Neural cell (in vitro differentiated cells): ENCODE results near the gene TRMT44. TPM values are rescaled to one million over a fixed set of nuclear protein-coding genes. Genes with fewer than 3 reads are reported as not detected.

Experiments
- H2AFZ ChIP-seq: fragments of 200-600, 300-800 bp; sonication (generic), shearing (Covaris generic); 2 replicates; pipeline ENCODE4 v1.6.0; 2014; ENCODE audit warnings: low read depth, mild to moderate bottlenecking, antibody characterized with exemption, low read length, moderate library complexity
- H3F3A ChIP-seq: fragments of 200-600 bp; shearing (Covaris generic); 2 replicates; pipeline ENCODE4 v1.6.1; 2016; ENCODE audit warnings: mild to moderate bottlenecking, moderate library complexity, mixed read lengths, antibody characterized with exemption, low read length; ENCODE audit not compliant: insufficient read depth, poor library complexity, severe bottlenecking
- H3K27ac ChIP-seq: fragments of 200-600, 300-800 bp; sonication (generic), shearing (Covaris generic); 2 replicates; pipeline ENCODE4 v1.5.1; 2014; ENCODE audit warnings: mild to moderate bottlenecking, low read length, moderate library complexity
- H3K27me3 ChIP-seq: fragments of 300-800, 200-600 bp; sonication (generic), shearing (Covaris generic); 2 replicates; pipeline ENCODE4 v1.6.0; 2014; ENCODE audit warnings: mild to moderate bottlenecking, low read depth, low read length, moderate library complexity; ENCODE audit not compliant: insufficient read depth
- H3K36me3 ChIP-seq: fragments of 300-800, 200-600 bp; sonication (generic), shearing (Covaris generic); 2 replicates; pipeline ENCODE4 v1.5.1; 2014; ENCODE audit warnings: mild to moderate bottlenecking, antibody characterized with exemption, low read length, moderate library complexity; ENCODE audit not compliant: insufficient read depth
- H3K4me2 ChIP-seq: fragments of 300-800, 200-600 bp; sonication (generic), shearing (Covaris generic); 2 replicates; pipeline ENCODE4 v1.6.0; 2014; ENCODE audit warnings: mild to moderate bottlenecking, low read length
- H3K4me3 ChIP-seq: fragments of 300-800, 200-600 bp; sonication (generic), shearing (Covaris generic); 2 replicates; pipeline ENCODE4 v1.5.1; 2014; ENCODE audit warnings: mild to moderate bottlenecking, low read length, moderate library complexity
- H3K79me2 ChIP-seq: fragments of 200-600 bp; shearing (Covaris generic); replicated peaks from 2 replicates; pipeline ENCODE4 v1.6.0; 2014; ENCODE audit warnings: mild to moderate bottlenecking, low read length, moderate library complexity; ENCODE audit not compliant: insufficient read depth
- H3K9ac ChIP-seq: fragments of 300-800, 200-600 bp; sonication (generic), shearing (Covaris generic); 2 replicates; pipeline ENCODE4 v1.6.1; 2016; ENCODE audit warnings: mild to moderate bottlenecking, low read length, mixed read lengths
- H3K9me2 ChIP-seq: fragments of 200-600 bp; shearing (Covaris generic); 2 replicates; pipeline ENCODE4 v1.6.1; 2016; ENCODE audit warnings: mild to moderate bottlenecking, low read length, mixed read lengths; ENCODE audit not compliant: insufficient read depth
- H3K9me3 ChIP-seq: fragments of 200-600, 300-800 bp; sonication (generic), shearing (Covaris generic); 2 replicates; pipeline ENCODE4 v1.6.1; 2016; ENCODE audit warnings: mild to moderate bottlenecking, mixed run types, low read length, moderate library complexity, mixed read lengths
- H4K20me1 ChIP-seq: fragments of 200-600 bp; shearing (Covaris generic); 2 replicates; pipeline ENCODE4 v1.6.1; 2016; ENCODE audit warnings: mild to moderate bottlenecking, mixed run types; ENCODE audit not compliant: insufficient read depth
- CTCF ChIP-seq: fragments of 450-650 bp; IDR thresholded peaks from 2 replicates; pipeline ENCODE4 v1.5.1; 2014; ENCODE audit warnings: antibody characterized with exemption, mild to moderate bottlenecking, moderate library complexity; ENCODE audit not compliant: poor library complexity, severe bottlenecking
- EP300 ChIP-seq: fragments of 450-650 bp; conservative IDR thresholded peaks from 2 replicates; pipeline ENCODE4 v1.6.1; 2014; ENCODE audit warnings: antibody characterized with exemption, mild to moderate bottlenecking, moderate library complexity; ENCODE audit not compliant: poor library complexity, severe bottlenecking
- EZH2 ChIP-seq: fragments of 200-600, 300-800 bp; shearing (Covaris generic), sonication (generic); IDR thresholded peaks from 2 replicates; pipeline ENCODE4 v1.6.1; 2014; ENCODE audit warnings: antibody characterized with exemption, low read length, borderline replicate concordance, mild to moderate bottlenecking; ENCODE audit not compliant: insufficient read depth, poor library complexity, severe bottlenecking
- MXI1 ChIP-seq: fragments of 450-650 bp; conservative IDR thresholded peaks from 2 replicates; pipeline ENCODE4 v1.6.1; 2014; ENCODE audit warnings: antibody characterized with exemption, mild to moderate bottlenecking; ENCODE audit not compliant: poor library complexity, severe bottlenecking
- POLR2AphosphoS5 ChIP-seq: IDR thresholded peaks from 2 replicates; pipeline ENCODE4 v1.6.1; 2012
- RAD21 ChIP-seq: fragments of 450-650 bp; conservative IDR thresholded peaks from 2 replicates; pipeline ENCODE4 v1.6.1; 2014; ENCODE audit warnings: antibody characterized with exemption, mild to moderate bottlenecking, moderate library complexity
- REST ChIP-seq: IDR thresholded peaks from 2 replicates; pipeline ENCODE4 v1.6.1; 2012; ENCODE audit warnings: borderline replicate concordance
- SMC3 ChIP-seq: fragments of 450-650 bp; conservative IDR thresholded peaks from 2 replicates; pipeline ENCODE4 v1.6.1; 2014; ENCODE audit warnings: antibody characterized with exemption, mild to moderate bottlenecking, moderate library complexity; ENCODE audit not compliant: poor library complexity
- TAF1 ChIP-seq: IDR thresholded peaks from 2 replicates; pipeline ENCODE4 v1.6.1; 2012; ENCODE audit warnings: low read depth
- polyA plus RNA-seq: library from polyadenylated mRNA; depleted of rRNA; stranded (reverse); fragments of >200 nt; gene quantifications from 2 replicates; pipeline ENCODE4 v1.2.3, GENCODE V29; 2014

TRMT44 gene
- polyA plus RNA-seq, 1 donor from 2014 or later: 20.6 TPM

- Histone ChIP-seq H3F3A (no peaks in the 10 kb centered on the region), H3K4me3 (no peak overlapping the region), H2AFZ (no peak overlapping the region), H3K4me2 (no peak overlapping the region), H4K20me1 (no peaks in the 10 kb centered on the region), H3K27ac (no peak overlapping the region), H3K36me3 (no peaks in the 10 kb centered on the region), H3K9ac (no peak overlapping the region), H3K79me2 (no peaks in the 10 kb centered on the region), H3K9me3 (peaks cover 4% of the 10 kb centered on the region), H3K9me2 (no peaks in the 10 kb centered on the region), H3K27me3 (no peaks in the 10 kb centered on the region)
- no peak for TF ChIP-seq TAF1
- no peak for TF ChIP-seq RAD21
- TF ChIP-seq EP300: no peak
- no peak for TF ChIP-seq CTCF
- no peak for TF ChIP-seq MXI1
- no peak for TF ChIP-seq SMC3
- no peak for TF ChIP-seq POLR2AphosphoS5
- TF ChIP-seq EZH2: no peak
Observed at GRCh38 chr4:8523766-8524165, 83.2 kb downstream of the TRMT44 start.

- Histone ChIP-seq H3K79me2 (no peaks in the 10 kb centered on the region), H3K9me3 (peaks cover 4% of the 10 kb centered on the region), H3K9me2 (no peaks in the 10 kb centered on the region), H3K27me3 (no peaks in the 10 kb centered on the region), H3K4me2 (no peak overlapping the region), H3F3A (no peaks in the 10 kb centered on the region), H3K27ac (no peak overlapping the region), H4K20me1 (no peaks in the 10 kb centered on the region), H3K36me3 (no peaks in the 10 kb centered on the region), H3K9ac (no peak overlapping the region), H2AFZ (no peak overlapping the region), H3K4me3 (no peak overlapping the region)
- TF ChIP-seq EZH2: no peak
- TF ChIP-seq POLR2AphosphoS5: no peak
- TF ChIP-seq MXI1: no peak
- no peak for TF ChIP-seq TAF1
- no peak for TF ChIP-seq RAD21
- TF ChIP-seq SMC3: no peak
- TF ChIP-seq CTCF: no peak
- no peak for TF ChIP-seq REST
- TF ChIP-seq EP300: no peak
Observed at GRCh38 chr4:8524595-8525382, 84.2 kb downstream of the TRMT44 start.
